Ovary (tissue), 3 donors: ENCODE results near the gene CYP4A11.

Source experiments
- EP300 ChIP-seq: sonication (generic); formaldehyde crosslinking; IDR thresholded peaks from one replicate; pipeline ENCODE4 v1.6.1; 2017; ENCODE audit warnings: antibody characterized with exemption
- POLR2A ChIP-seq: fragments of 450-650 bp; IDR thresholded peaks from one replicate; pipeline ENCODE4 v1.6.1; 2017; ENCODE audit warnings: antibody characterized with exemption, mild to moderate bottlenecking, moderate library complexity
- TF ChIP-seq, protein P1 (sequence below), 3 donors: fragments of 450-650 bp in 2 of 3; fragments of 200-600 bp in 1 of 3; IDR thresholded peaks; one replicate each; pipeline versions ENCODE4 v1.5.1 to v1.8.0; 2016 to 2022; ENCODE audit warnings: antibody characterized with exemption in 3 of 3, mild to moderate bottlenecking in 1 of 3
- donor health status: DM: no; HTN: no; CAD: no.

DNA sequence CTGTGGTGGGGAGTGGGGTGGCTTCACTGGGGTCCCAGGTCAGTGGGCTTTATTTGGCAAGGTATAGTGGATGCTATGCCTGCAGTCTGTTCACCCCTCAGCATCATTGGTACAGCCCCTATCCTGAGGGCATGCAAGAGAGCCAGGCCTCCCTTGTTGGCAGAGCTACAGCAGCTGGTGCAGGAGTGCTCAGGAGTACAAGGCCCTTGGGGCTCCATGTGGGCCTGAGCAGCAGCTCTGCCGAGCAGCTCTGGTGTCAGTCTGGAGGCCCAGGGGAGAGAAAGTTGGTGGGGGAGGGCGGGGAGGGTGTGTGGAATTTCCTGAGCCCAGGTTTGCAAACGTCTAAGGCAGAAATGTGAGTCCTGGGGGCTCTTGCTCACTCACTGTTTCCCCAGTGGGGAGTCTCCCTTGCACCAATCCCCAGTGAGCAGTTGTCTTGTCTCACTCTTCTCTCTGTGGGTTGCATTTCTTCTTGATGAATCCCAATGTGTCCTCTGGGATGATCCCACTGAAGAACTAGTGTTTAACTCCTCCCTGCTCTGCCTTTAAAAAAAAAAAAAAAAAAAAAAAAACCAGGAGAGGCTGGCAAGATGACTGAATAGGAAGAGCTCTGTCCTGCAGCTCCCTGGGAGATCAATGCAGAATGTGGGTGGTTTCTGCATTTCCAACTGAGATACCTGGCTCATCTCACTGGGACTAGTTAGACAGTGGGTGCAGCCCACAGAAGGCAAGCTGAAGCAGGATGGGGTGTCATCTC lies 42.7 kb upstream of the CYP4A11 start:
- TF ChIP-seq, protein P1, sequence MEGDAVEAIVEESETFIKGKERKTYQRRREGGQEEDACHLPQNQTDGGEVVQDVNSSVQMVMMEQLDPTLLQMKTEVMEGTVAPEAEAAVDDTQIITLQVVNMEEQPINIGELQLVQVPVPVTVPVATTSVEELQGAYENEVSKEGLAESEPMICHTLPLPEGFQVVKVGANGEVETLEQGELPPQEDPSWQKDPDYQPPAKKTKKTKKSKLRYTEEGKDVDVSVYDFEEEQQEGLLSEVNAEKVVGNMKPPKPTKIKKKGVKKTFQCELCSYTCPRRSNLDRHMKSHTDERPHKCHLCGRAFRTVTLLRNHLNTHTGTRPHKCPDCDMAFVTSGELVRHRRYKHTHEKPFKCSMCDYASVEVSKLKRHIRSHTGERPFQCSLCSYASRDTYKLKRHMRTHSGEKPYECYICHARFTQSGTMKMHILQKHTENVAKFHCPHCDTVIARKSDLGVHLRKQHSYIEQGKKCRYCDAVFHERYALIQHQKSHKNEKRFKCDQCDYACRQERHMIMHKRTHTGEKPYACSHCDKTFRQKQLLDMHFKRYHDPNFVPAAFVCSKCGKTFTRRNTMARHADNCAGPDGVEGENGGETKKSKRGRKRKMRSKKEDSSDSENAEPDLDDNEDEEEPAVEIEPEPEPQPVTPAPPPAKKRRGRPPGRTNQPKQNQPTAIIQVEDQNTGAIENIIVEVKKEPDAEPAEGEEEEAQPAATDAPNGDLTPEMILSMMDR (IDR thresholded peaks at IDR 0.05): no peak
- TF ChIP-seq EP300: no peak
- TF ChIP-seq POLR2A: no peak
